ENCODE results near the gene MYH14.

Gene MYH14

GRCh38 chr19:50189331-50189730, 14.1 kb upstream of the MYH14 start:
- H3K4me3 ChIP-seq (ENCODE audit: low read depth, low read length): no peak overlapping the region
- CTCF ChIA-PET: no interaction called here
- no peak for DNase-seq (ENCODE audit: low read depth, low spot score)
- POLR2A ChIA-PET: no interaction called here
- no peak for TF ChIP-seq CTCF (IDR thresholded peaks at IDR 0.05; ENCODE audit: insufficient read depth, low read length, missing control alignments)

GRCh38 chr19:50190439-50190891, 13.0 kb upstream of the MYH14 start:
- CTCF ChIA-PET: no interaction called here
- no peak for TF ChIP-seq CTCF (IDR thresholded peaks at IDR 0.05; ENCODE audit: insufficient read depth, low read length, missing control alignments)
- no peak for DNase-seq (ENCODE audit: low read depth, low spot score)
- POLR2A ChIA-PET: no interaction called here
- no peak overlapping the region for H3K4me3 ChIP-seq (ENCODE audit: low read depth, low read length)

- ChIA-PET CTCF (no interaction called here), POLR2A (no interaction called here)
- DNase-seq (ENCODE audit: low read depth, low spot score): no peak
- H3K4me3 ChIP-seq (ENCODE audit: low read depth, low read length): no peak overlapping the region
- no peak for TF ChIP-seq CTCF (IDR thresholded peaks at IDR 0.05; ENCODE audit: insufficient read depth, low read length, missing control alignments)
Measured at GRCh38 chr19:50191216-50191615, 12.2 kb upstream of the MYH14 start.

- POLR2A ChIA-PET: no interaction called here
- no peak overlapping the region for H3K4me3 ChIP-seq (ENCODE audit: low read depth, low read length)
- TF ChIP-seq CTCF (IDR thresholded peaks at IDR 0.05; ENCODE audit: insufficient read depth, low read length, missing control alignments): no peak
- CTCF ChIA-PET: no interaction called here
- no peak for DNase-seq (ENCODE audit: low read depth, low spot score)
Measured at GRCh38 chr19:50192463-50193211, 10.8 kb upstream of the MYH14 start.

GRCh38 chr19:50195224-50195623, 8.2 kb upstream of the MYH14 start:
- CTCF ChIA-PET: no interaction called here

More at GRCh38 chr19:50195224-50195623, 8.2 kb upstream of the MYH14 start:
- POLR2A ChIA-PET: no interaction called here
- TF ChIP-seq CTCF (IDR thresholded peaks at IDR 0.05; ENCODE audit: insufficient read depth, low read length, missing control alignments): no peak
- no peak for DNase-seq (ENCODE audit: low read depth, low spot score)
- H3K4me3 ChIP-seq (ENCODE audit: low read depth, low read length): no peak overlapping the region

Measured in AG04449 (cell line).